OCI-LY7 (cell line): ENCODE data around the gene CCDC70.

Experiments used
- EZH2phosphoT487 ChIP-seq: fragments of 200-600 bp; sonication (generic); IDR thresholded peaks from 2 replicates; pipeline ENCODE4 v1.6.1; 2018; ENCODE audit warnings: low read depth, borderline replicate concordance, mild to moderate bottlenecking, mixed run types, antibody characterized with exemption, low read length, moderate library complexity, mixed read lengths
- TF ChIP-seq, protein P1 (sequence below): fragments of 200-600 bp; sonication (generic); conservative IDR thresholded peaks from 2 replicates; pipeline ENCODE4 v1.5.1; 2014; ENCODE audit warnings: mild to moderate bottlenecking, antibody characterized with exemption, low read length, moderate library complexity, mixed read lengths

GRCh38 chr13:51819544-51819943 is 42.2 kb upstream of the CCDC70 start:
- TF ChIP-seq, protein P1, sequence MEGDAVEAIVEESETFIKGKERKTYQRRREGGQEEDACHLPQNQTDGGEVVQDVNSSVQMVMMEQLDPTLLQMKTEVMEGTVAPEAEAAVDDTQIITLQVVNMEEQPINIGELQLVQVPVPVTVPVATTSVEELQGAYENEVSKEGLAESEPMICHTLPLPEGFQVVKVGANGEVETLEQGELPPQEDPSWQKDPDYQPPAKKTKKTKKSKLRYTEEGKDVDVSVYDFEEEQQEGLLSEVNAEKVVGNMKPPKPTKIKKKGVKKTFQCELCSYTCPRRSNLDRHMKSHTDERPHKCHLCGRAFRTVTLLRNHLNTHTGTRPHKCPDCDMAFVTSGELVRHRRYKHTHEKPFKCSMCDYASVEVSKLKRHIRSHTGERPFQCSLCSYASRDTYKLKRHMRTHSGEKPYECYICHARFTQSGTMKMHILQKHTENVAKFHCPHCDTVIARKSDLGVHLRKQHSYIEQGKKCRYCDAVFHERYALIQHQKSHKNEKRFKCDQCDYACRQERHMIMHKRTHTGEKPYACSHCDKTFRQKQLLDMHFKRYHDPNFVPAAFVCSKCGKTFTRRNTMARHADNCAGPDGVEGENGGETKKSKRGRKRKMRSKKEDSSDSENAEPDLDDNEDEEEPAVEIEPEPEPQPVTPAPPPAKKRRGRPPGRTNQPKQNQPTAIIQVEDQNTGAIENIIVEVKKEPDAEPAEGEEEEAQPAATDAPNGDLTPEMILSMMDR: no peak
- no peak for TF ChIP-seq EZH2phosphoT487
